DOHH2 (cell line): ENCODE data around the gene SLC17A9.

Source experiments
- EZH2phosphoT487 ChIP-seq: fragments of 200-600 bp; sonication (generic); IDR thresholded peaks from 2 replicates; pipeline ENCODE4 v1.6.1; 2017; ENCODE audit warnings: borderline replicate concordance, mild to moderate bottlenecking, antibody characterized with exemption, low read length, moderate library complexity, mixed read lengths
- TF ChIP-seq, protein P1 (sequence below): fragments of 200-600 bp; sonication (generic); IDR thresholded peaks from one replicate; pipeline ENCODE4 v1.5.1; 2014; ENCODE audit warnings: antibody characterized with exemption, mild to moderate bottlenecking, low read depth, low read length; ENCODE audit not compliant: poor library complexity, severe bottlenecking

GRCh38 chr20:62943396-62943795 lies 9.1 kb upstream of the SLC17A9 start:
- TF ChIP-seq, protein P1, sequence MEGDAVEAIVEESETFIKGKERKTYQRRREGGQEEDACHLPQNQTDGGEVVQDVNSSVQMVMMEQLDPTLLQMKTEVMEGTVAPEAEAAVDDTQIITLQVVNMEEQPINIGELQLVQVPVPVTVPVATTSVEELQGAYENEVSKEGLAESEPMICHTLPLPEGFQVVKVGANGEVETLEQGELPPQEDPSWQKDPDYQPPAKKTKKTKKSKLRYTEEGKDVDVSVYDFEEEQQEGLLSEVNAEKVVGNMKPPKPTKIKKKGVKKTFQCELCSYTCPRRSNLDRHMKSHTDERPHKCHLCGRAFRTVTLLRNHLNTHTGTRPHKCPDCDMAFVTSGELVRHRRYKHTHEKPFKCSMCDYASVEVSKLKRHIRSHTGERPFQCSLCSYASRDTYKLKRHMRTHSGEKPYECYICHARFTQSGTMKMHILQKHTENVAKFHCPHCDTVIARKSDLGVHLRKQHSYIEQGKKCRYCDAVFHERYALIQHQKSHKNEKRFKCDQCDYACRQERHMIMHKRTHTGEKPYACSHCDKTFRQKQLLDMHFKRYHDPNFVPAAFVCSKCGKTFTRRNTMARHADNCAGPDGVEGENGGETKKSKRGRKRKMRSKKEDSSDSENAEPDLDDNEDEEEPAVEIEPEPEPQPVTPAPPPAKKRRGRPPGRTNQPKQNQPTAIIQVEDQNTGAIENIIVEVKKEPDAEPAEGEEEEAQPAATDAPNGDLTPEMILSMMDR, result no peak
- no peak for TF ChIP-seq EZH2phosphoT487
